ENCODE data around the gene CCSER1. TPM values are rescaled to one million over a fixed set of nuclear protein-coding genes. Genes with fewer than 3 reads are reported as not detected.
"Not testable (repeated sequence)": the region's sequence is repeated elsewhere in the genome, so short reads cannot be mapped to it uniquely, and the experiment has no call there.

CCSER1 gene
- total RNA-seq, 2 donors from 2014 or later = 11.8 to 12.5 TPM

DNA sequence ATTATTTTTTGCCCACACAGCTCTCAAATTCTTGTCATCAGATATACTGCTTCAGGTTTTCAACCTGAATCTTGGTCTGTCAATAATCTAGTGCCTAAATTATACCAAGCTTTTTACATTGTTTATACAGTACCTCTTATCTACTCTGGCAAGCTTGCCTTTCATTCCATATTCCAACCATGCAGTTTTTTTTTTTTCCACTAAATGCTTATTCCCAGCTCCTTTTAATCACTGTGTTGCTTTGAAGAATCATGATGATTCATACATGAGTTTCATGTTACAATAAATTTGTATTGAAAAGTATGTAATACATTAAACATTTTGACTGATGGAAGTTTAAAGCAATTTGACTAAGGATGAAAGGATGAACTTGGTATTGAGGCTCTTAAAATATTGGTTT lies 949.0 kb downstream of the CCSER1 start:
- no peaks in the 10 kb centered on the region for H3K36me3 ChIP-seq
- peaks cover 0 to 7% of the 10 kb centered on the region in 2 donors for H3K9me3 ChIP-seq
- no peak for TF ChIP-seq CTCF (IDR thresholded peaks at IDR 0.05)
- H3K4me3 ChIP-seq = no peak overlapping the region
- no peak overlapping the region for H3K27ac ChIP-seq
- no peaks in the 10 kb centered on the region for H3K4me1 ChIP-seq
- no peaks in the 10 kb centered on the region for H3K27me3 ChIP-seq
- DNase-seq (ENCODE audit: low spot score) = no peak

DNA sequence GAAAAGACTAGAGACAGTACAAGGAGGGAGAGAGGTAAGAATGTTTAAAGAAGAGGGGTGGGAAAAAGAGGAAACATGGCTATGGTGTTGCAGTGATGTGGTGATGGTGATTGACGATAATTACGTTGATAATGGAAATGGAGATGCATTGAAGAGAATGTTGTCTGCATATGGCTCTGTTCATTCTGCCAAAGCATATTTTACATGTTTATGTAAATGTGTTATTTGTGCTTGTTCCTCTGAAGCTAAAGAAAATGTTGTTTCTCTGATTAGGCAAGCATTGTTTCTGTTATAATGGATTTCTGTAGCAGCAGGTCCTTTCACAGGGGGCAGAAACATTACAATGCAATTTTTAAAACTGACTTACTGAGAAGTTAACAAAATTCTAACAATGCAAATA lies 958.8 kb downstream of the CCSER1 start:
- H3K9me3 ChIP-seq = no peaks in the 10 kb centered on the region
- no peak overlapping the region for H3K27ac ChIP-seq
- no peak overlapping the region for H3K4me3 ChIP-seq
- DNase-seq (ENCODE audit: low spot score) = no peak
- H3K36me3 ChIP-seq = no peaks in the 10 kb centered on the region
- no peaks in the 10 kb centered on the region for H3K4me1 ChIP-seq
- TF ChIP-seq CTCF (IDR thresholded peaks at IDR 0.05) = no peak
- no peaks in the 10 kb centered on the region for H3K27me3 ChIP-seq

DNA sequence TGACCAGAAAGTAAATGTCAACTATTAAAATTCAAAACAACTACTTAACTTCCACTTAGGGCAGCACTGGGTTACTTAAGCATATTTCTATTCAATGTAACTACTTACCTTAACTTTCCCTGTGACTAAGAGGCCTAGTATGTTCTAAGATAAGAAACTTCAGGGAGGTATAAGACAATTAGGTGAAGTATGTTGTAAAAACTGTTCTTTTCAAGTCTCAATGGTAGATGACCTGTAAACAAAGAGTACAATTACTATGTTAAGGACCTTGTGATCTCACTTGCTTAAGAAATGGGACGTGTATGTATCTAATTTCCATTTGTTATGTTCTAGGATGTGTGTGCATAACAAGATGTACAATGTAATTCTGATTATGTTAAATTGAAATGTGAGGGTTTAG lies 960.5 kb downstream of the CCSER1 start:
- Histone ChIP-seq H3K4me3 (no peak overlapping the region), H3K36me3 (no peaks in the 10 kb centered on the region), H3K27me3 (no peaks in the 10 kb centered on the region), H3K4me1 (no peaks in the 10 kb centered on the region), H3K9me3 (no peaks in the 10 kb centered on the region), H3K27ac (no peak overlapping the region)
- DNase-seq (ENCODE audit: low spot score) = no peak
- TF ChIP-seq CTCF (IDR thresholded peaks at IDR 0.05) = no peak

- no peak for DNase-seq (ENCODE audit: low spot score)
- Histone ChIP-seq H3K36me3 (no peaks in the 10 kb centered on the region), H3K4me3 (no peak overlapping the region), H3K27ac (no peak overlapping the region), H3K9me3 (no peaks in the 10 kb centered on the region), H3K4me1 (no peaks in the 10 kb centered on the region), H3K27me3 (no peaks in the 10 kb centered on the region)
- no peak for TF ChIP-seq CTCF (IDR thresholded peaks at IDR 0.05)
Observed at GRCh38 chr4:91089178-91089577, 962.0 kb downstream of the CCSER1 start.

DNA sequence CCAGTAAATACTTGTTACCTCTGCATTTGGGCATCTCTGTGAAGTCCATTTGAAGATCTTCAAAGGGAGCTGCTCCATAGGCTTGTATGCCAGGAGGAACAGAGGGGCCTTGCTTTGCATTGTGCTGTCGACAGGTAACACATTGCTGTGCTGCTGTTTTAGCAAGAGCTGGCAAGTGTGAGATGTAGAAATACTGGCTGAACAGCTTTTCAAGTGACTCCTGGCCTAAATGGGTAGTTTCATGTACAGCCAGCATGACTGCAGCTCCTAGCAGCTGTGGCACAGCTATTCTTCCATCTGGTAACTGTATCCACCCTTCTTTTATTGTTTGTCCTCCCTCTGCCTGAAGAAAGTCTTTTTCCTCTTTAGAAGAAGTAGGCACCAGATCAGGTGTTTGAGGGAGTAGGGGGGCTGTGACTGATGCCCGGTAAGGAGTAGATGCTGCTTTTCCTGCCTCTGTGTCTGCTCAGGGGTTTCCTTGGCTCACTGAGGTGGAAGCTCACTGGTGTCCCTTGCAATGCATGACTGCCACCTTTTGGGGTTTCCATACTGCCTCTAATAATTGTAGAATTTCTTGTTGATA lies 965.3 kb downstream of the CCSER1 start:
- no peaks in the 10 kb centered on the region for H3K27me3 ChIP-seq
- H3K36me3 ChIP-seq = no peaks in the 10 kb centered on the region
- no peak for DNase-seq (ENCODE audit: low spot score)
- no peak for TF ChIP-seq CTCF (IDR thresholded peaks at IDR 0.05)
- no peaks in the 10 kb centered on the region for H3K9me3 ChIP-seq
- H3K4me3 ChIP-seq = no peak overlapping the region
- no peaks in the 10 kb centered on the region for H3K4me1 ChIP-seq
- H3K27ac ChIP-seq = no peak overlapping the region

DNA sequence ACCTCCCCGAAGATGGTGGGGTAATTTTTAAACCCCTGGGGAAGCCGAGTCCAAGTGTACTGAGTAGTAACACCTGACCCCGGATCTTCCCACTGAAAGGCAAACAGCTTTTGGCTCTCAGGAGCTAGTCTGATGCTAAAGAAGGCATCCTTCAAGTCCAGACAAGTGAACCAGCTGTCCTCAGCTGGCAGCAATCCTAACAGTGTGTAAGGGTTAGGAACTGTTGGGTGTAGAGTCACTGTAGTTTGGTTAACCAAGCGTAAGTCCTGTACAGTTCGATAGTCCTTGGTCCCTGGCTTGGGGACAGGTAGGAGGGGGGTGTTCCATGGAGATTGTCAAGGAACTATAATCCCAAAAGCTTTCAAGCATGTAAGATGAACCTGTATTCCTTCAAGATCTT lies 967.0 kb downstream of the CCSER1 start:
- H3K27me3 ChIP-seq; H3K9me3 ChIP-seq; DNase-seq (ENCODE audit: low spot score); H3K4me1 ChIP-seq; H3K27ac ChIP-seq; H3K4me3 ChIP-seq; H3K36me3 ChIP-seq: not testable (repeated sequence)
